ENCODE data around the gene FBXO21. TPM values are rescaled to one million over a fixed set of nuclear protein-coding genes. Genes with fewer than 3 reads are reported as not detected.

FBXO21 gene
- total RNA-seq, 3 donors from 2014 or later, result 64.0 to 99.0 (median 65.3) TPM

GRCh38 chr12:117218149-117218548, 27.9 kb upstream of the FBXO21 start:
- Histone ChIP-seq H3K36me3 (no peaks in the 10 kb centered on the region), H3K27me3 (peaks cover 0 to 28% of the 10 kb centered on the region in 2 donors), H3K27ac (no peak overlapping the region), H3K4me1 (no peaks in the 10 kb centered on the region), H3K9me3 (no peaks in the 10 kb centered on the region), H3K4me3 (no peak overlapping the region)
- intact Hi-C loops (cut with DNase I; ENCODE audit: low total_unique reads), result no loop called here
- TF ChIP-seq CTCF (IDR thresholded peaks at IDR 0.05), result no peak
- no peak for TF ChIP-seq POLR2A (IDR thresholded peaks at IDR 0.05)
- no peak for DNase-seq (ENCODE audit: low spot score in 2 of 2)

- Histone ChIP-seq H3K9me3 (no peaks in the 10 kb centered on the region), H3K4me1 (no peaks in the 10 kb centered on the region), H3K36me3 (no peaks in the 10 kb centered on the region), H3K4me3 (no peak overlapping the region), H3K27ac (no peak overlapping the region), H3K27me3 (peaks cover 0 to 28% of the 10 kb centered on the region in 2 donors)
- intact Hi-C loops (cut with DNase I; ENCODE audit: low total_unique reads), result no loop called here
- no peak for DNase-seq (ENCODE audit: low spot score in 2 of 2)
- TF ChIP-seq POLR2A (IDR thresholded peaks at IDR 0.05) (no peak), CTCF (IDR thresholded peaks at IDR 0.05) (no peak), POLR2AphosphoS5 (IDR thresholded peaks at IDR 0.05) (no peak)
These were observed 26.4 kb upstream of the FBXO21 start for GRCh38 chr12:117216686-117217085.

- H3K9me3 ChIP-seq, result no peaks in the 10 kb centered on the region
- H3K36me3 ChIP-seq, result no peaks in the 10 kb centered on the region
- TF ChIP-seq POLR2A (IDR thresholded peaks at IDR 0.05) (no peak), CTCF (IDR thresholded peaks at IDR 0.05) (no peak), POLR2AphosphoS5 (IDR thresholded peaks at IDR 0.05) (no peak)
- no peaks in the 10 kb centered on the region for H3K4me1 ChIP-seq
- no peak overlapping the region for H3K4me3 ChIP-seq
- intact Hi-C loops (cut with DNase I; ENCODE audit: low total_unique reads), result no loop called here
- H3K27ac ChIP-seq, result no peak overlapping the region
- no peak for DNase-seq (ENCODE audit: low spot score in 2 of 2)
- peaks cover 0 to 18% of the 10 kb centered on the region in 2 donors for H3K27me3 ChIP-seq
These were observed 24.5 kb upstream of the FBXO21 start for GRCh38 chr12:117214797-117215196.

- TF ChIP-seq POLR2A (IDR thresholded peaks at IDR 0.05) (no peak), CTCF (IDR thresholded peaks at IDR 0.05) (no peak), POLR2AphosphoS5 (IDR thresholded peaks at IDR 0.05) (no peak)
- H3K36me3 ChIP-seq, result no peaks in the 10 kb centered on the region
- DNase-seq (ENCODE audit: low spot score in 2 of 2), result no peak
- no peak overlapping the region for H3K27ac ChIP-seq
- intact Hi-C loops (cut with DNase I; ENCODE audit: low total_unique reads), result no loop called here
- H3K27me3 ChIP-seq, result peaks cover 0 to 8% of the 10 kb centered on the region in 2 donors
- no peaks in the 10 kb centered on the region for H3K9me3 ChIP-seq
- no peaks in the 10 kb centered on the region for H3K4me1 ChIP-seq
- H3K4me3 ChIP-seq, result no peak overlapping the region
These were observed 23.1 kb upstream of the FBXO21 start for GRCh38 chr12:117213295-117213808.

GRCh38 chr12:117212563-117213190, 22.4 kb upstream of the FBXO21 start:
- Histone ChIP-seq H3K27ac (no peak overlapping the region), H3K27me3 (peaks cover 0 to 2% of the 10 kb centered on the region in 2 donors), H3K4me3 (no peak overlapping the region), H3K4me1 (no peaks in the 10 kb centered on the region), H3K36me3 (no peaks in the 10 kb centered on the region), H3K9me3 (no peaks in the 10 kb centered on the region)
- DNase-seq (ENCODE audit: low spot score in 2 of 2), result peak; percentile 58 to 67
- TF ChIP-seq POLR2A (IDR thresholded peaks at IDR 0.05), result no peak
- TF ChIP-seq CTCF (IDR thresholded peaks at IDR 0.05), result peak; percentile 55 to 81 (median 71)
- no peak for TF ChIP-seq POLR2AphosphoS5 (IDR thresholded peaks at IDR 0.05)
- intact Hi-C loops (cut with DNase I; ENCODE audit: low total_unique reads), result no loop called here
